Dendritic cell treated with granulocyte-macrophage colony-stimulating factor and Interleukin-4, amounts not matched to agents 40 ng/mL and 50 ng/mL, for 4 days (primary cell): Measurements from ENCODE around the gene PPM1A.

ENCODE experiments used
- H3K27ac Mint-ChIP-seq: one replicate; pipeline ENCODE4 v1.8.0; 2022; ENCODE audit warnings: mild to moderate bottlenecking, mixed read lengths
- H3K27me3 Mint-ChIP-seq: one replicate; pipeline ENCODE4 v1.8.0; 2022; ENCODE audit warnings: mild to moderate bottlenecking, mixed read lengths
- H3K36me3 Mint-ChIP-seq: one replicate; pipeline ENCODE4 v1.8.0; 2022; ENCODE audit warnings: low read depth, mixed read lengths
- H3K4me1 Mint-ChIP-seq: one replicate; pipeline ENCODE4 v1.8.0; 2022; ENCODE audit warnings: low read depth, mixed read lengths
- H3K4me3 Mint-ChIP-seq: one replicate; pipeline ENCODE4 v1.8.0; 2022; ENCODE audit warnings: mild to moderate bottlenecking, moderate library complexity, mixed read lengths
- H3K9me3 Mint-ChIP-seq: one replicate; pipeline ENCODE4 v1.8.0; 2022; ENCODE audit warnings: mixed read lengths
- intact Hi-C: fragments of 100-400 bp; cut with micrococcal nuclease; formaldehyde crosslinking; loops from one replicate; pipeline ENCODE4 v1.15.0; 2022

PPM1A gene

GRCh38 chr14:60248697-60249318 is at the start of gene PPM1A:
Gene PPM1A (plus strand): TSS chr14:60249221. CDS start chr14:60282704, 33,483 bp downstream.
- no peaks in the 10 kb centered on the region for H3K27me3 Mint-ChIP-seq
- H3K4me1 Mint-ChIP-seq, result peaks cover 48% of the 10 kb centered on the region
- peaks cover 8% of the 10 kb centered on the region for H3K36me3 Mint-ChIP-seq
- no peaks in the 10 kb centered on the region for H3K9me3 Mint-ChIP-seq
- intact Hi-C loops, result loop anchor here (1.0 to 5.0 kb wide), 2 partner anchors 158 to 1448 kb away; partner anchors contain the start of genes HIF1A and PCNX4
- peak within 1 kb of the TSS; percentile 99 for H3K27ac Mint-ChIP-seq
- H3K4me3 Mint-ChIP-seq, result peak within 1 kb of the TSS; percentile 92

DNA sequence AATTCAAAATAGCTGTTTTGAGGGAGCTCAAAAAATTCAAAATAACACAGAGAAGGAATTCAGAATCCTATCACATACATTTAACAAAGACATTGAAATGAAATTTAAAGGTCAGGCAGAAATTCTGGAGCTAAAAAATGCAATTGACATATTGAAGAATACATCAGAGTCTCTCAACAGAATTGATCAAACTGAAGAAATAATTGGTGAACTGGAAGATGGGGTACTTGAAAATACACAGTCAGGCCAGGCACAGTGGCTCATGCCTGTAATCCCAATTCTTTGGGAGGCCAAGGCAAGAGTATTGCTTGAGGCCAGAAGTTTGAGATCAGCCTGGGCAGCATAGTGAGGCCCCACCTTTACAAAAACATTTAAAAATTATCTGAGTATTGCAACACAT is 49.7 kb upstream of the PPM1A start:
- no peak overlapping the region for H3K4me3 Mint-ChIP-seq
- H3K27me3 Mint-ChIP-seq, result no peaks in the 10 kb centered on the region
- H3K27ac Mint-ChIP-seq, result no peak overlapping the region
- peaks cover 15% of the 10 kb centered on the region for H3K9me3 Mint-ChIP-seq
- H3K4me1 Mint-ChIP-seq, result peaks cover 17% of the 10 kb centered on the region
- intact Hi-C loops, result no loop called here
- no peaks in the 10 kb centered on the region for H3K36me3 Mint-ChIP-seq

DNA sequence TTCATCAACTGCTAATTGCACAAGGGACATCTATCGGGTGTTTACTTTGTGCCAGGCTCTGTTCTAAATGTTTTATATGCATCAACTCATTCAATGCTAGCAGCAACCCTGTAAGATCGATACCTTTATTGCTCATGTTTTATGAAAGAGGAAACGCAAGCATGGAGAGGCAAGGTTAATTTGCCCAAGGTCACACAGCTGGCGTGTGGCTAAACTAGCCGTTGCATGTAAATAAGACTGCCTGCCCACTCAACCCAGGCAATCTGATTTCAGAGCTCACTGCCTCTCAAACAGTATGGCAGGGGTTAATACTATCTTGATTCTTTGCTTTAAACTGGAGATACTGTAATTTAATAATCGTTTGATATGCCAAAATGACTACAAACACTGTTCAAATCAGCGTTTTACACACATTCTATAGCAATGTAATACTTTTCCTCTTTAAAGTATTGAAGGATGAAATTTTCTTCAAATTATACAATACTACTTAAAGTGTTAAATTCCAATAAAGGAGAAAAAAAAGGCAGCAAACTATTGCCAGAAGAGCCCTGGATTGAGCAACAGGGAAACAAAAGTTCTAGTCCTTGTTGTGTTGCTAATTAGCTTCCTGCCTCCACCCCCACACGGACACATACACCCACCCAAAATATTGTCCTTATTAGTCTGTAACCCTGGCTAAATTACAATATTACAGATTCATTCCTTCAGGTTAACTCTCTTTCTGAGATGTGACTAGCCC is 44.7 kb upstream of the PPM1A start:
- H3K9me3 Mint-ChIP-seq, result peaks cover 11% of the 10 kb centered on the region
- H3K27ac Mint-ChIP-seq, result no peak overlapping the region
- no peaks in the 10 kb centered on the region for H3K27me3 Mint-ChIP-seq
- peaks cover 12% of the 10 kb centered on the region for H3K4me1 Mint-ChIP-seq
- intact Hi-C loops, result no loop called here
- H3K36me3 Mint-ChIP-seq, result no peaks in the 10 kb centered on the region
- H3K4me3 Mint-ChIP-seq, result no peak overlapping the region

- Mint-ChIP-seq H3K4me3 (no peak overlapping the region), H3K27ac (no peak overlapping the region), H3K36me3 (no peaks in the 10 kb centered on the region), H3K9me3 (peaks cover 2% of the 10 kb centered on the region), H3K27me3 (no peaks in the 10 kb centered on the region), H3K4me1 (peaks cover 12% of the 10 kb centered on the region)
- intact Hi-C loops, result no loop called here
These were observed 43.9 kb upstream of the PPM1A start for GRCh38 chr14:60204843-60205774.

DNA sequence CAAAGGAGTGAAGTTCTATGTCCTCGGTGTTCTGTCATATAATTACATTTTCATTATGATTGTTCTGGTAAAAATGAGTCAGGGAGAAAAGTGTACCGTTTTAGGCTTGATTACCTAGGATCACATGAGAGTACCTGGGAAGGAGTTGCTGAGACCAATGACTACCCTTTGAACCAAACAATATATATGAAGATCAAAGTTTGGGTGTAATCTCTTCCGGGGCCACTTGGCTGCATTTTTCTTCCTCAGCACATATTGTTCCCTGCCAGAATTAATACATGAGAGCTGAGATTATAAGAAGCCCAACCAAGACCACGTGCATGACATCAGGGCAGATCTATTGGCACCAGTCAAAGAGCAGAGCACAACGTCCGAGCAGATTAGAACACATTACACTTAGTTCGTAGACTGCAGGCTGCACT is 42.8 kb upstream of the PPM1A start:
- no peak overlapping the region for H3K27ac Mint-ChIP-seq
- no peaks in the 10 kb centered on the region for H3K9me3 Mint-ChIP-seq
- intact Hi-C loops, result no loop called here
- H3K27me3 Mint-ChIP-seq, result no peaks in the 10 kb centered on the region
- no peak overlapping the region for H3K4me3 Mint-ChIP-seq
- peaks cover 12% of the 10 kb centered on the region for H3K4me1 Mint-ChIP-seq
- H3K36me3 Mint-ChIP-seq, result no peaks in the 10 kb centered on the region

- Mint-ChIP-seq H3K4me3 (no peak overlapping the region), H3K36me3 (no peaks in the 10 kb centered on the region), H3K4me1 (peaks cover 12% of the 10 kb centered on the region), H3K27ac (no peak overlapping the region), H3K9me3 (no peaks in the 10 kb centered on the region), H3K27me3 (no peaks in the 10 kb centered on the region)
- intact Hi-C loops, result no loop called here
These were observed 42.0 kb upstream of the PPM1A start for GRCh38 chr14:60206837-60207533.

DNA sequence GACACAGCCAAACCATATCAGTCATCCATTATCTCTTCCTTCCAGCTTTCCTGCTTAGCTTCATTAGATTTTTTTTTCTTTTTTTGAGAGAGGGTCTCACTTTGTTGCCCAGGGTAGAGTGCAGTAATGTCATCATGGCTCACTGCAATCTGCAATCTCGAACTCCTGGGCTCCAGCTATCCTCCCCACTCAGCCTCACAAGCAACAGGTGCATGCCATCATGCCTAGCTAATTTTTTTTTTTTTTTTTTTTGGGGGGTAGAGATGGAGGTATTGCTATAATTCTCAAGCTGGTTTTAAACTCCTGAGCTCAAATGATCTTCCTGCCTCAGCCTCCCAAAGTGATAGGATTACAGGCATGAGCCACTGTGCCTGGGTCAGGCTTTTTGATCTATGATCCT is 38.3 kb upstream of the PPM1A start:
- Mint-ChIP-seq H3K36me3 (no peaks in the 10 kb centered on the region), H3K4me3 (no peak overlapping the region), H3K27ac (no peak overlapping the region), H3K9me3 (no peaks in the 10 kb centered on the region), H3K27me3 (no peaks in the 10 kb centered on the region), H3K4me1 (peaks cover 6% of the 10 kb centered on the region)
- intact Hi-C loops, result no loop called here

- Mint-ChIP-seq H3K36me3 (no peaks in the 10 kb centered on the region), H3K4me1 (peaks cover 6% of the 10 kb centered on the region), H3K27me3 (no peaks in the 10 kb centered on the region), H3K4me3 (no peak overlapping the region), H3K9me3 (no peaks in the 10 kb centered on the region), H3K27ac (no peak overlapping the region)
- intact Hi-C loops, result no loop called here
These were observed 37.9 kb upstream of the PPM1A start for GRCh38 chr14:60211153-60211552.

- Mint-ChIP-seq H3K36me3 (no peaks in the 10 kb centered on the region), H3K9me3 (no peaks in the 10 kb centered on the region), H3K4me1 (no peaks in the 10 kb centered on the region), H3K27ac (no peak overlapping the region), H3K4me3 (no peak overlapping the region), H3K27me3 (no peaks in the 10 kb centered on the region)
- intact Hi-C loops, result no loop called here
These were observed 36.3 kb upstream of the PPM1A start for GRCh38 chr14:60212503-60213371.

- Mint-ChIP-seq H3K4me1 (no peaks in the 10 kb centered on the region), H3K27me3 (no peaks in the 10 kb centered on the region), H3K36me3 (no peaks in the 10 kb centered on the region), H3K4me3 (no peak overlapping the region), H3K27ac (no peak overlapping the region), H3K9me3 (no peaks in the 10 kb centered on the region)
- intact Hi-C loops, result no loop called here
These were observed 35.0 kb upstream of the PPM1A start for GRCh38 chr14:60214003-60214402.

GRCh38 chr14:60214415-60215126 is 34.5 kb upstream of the PPM1A start:
- H3K9me3 Mint-ChIP-seq, result no peaks in the 10 kb centered on the region
- no peaks in the 10 kb centered on the region for H3K27me3 Mint-ChIP-seq
- no peaks in the 10 kb centered on the region for H3K4me1 Mint-ChIP-seq
- no peaks in the 10 kb centered on the region for H3K36me3 Mint-ChIP-seq
- intact Hi-C loops, result no loop called here
- no peak overlapping the region for H3K27ac Mint-ChIP-seq
- H3K4me3 Mint-ChIP-seq, result no peak overlapping the region

GRCh38 chr14:60215127-60215444 is 33.9 kb upstream of the PPM1A start:
- Mint-ChIP-seq H3K4me1 (no peaks in the 10 kb centered on the region), H3K27me3 (no peaks in the 10 kb centered on the region), H3K36me3 (no peaks in the 10 kb centered on the region), H3K27ac (no peak overlapping the region), H3K9me3 (no peaks in the 10 kb centered on the region), H3K4me3 (no peak overlapping the region)
- intact Hi-C loops, result no loop called here
